ENCODE measurements around the gene HBEGF.
A peak's percentile ranks its signal among the peaks of the same experiment; 100 is the strongest.

The HBEGF gene

DNA sequence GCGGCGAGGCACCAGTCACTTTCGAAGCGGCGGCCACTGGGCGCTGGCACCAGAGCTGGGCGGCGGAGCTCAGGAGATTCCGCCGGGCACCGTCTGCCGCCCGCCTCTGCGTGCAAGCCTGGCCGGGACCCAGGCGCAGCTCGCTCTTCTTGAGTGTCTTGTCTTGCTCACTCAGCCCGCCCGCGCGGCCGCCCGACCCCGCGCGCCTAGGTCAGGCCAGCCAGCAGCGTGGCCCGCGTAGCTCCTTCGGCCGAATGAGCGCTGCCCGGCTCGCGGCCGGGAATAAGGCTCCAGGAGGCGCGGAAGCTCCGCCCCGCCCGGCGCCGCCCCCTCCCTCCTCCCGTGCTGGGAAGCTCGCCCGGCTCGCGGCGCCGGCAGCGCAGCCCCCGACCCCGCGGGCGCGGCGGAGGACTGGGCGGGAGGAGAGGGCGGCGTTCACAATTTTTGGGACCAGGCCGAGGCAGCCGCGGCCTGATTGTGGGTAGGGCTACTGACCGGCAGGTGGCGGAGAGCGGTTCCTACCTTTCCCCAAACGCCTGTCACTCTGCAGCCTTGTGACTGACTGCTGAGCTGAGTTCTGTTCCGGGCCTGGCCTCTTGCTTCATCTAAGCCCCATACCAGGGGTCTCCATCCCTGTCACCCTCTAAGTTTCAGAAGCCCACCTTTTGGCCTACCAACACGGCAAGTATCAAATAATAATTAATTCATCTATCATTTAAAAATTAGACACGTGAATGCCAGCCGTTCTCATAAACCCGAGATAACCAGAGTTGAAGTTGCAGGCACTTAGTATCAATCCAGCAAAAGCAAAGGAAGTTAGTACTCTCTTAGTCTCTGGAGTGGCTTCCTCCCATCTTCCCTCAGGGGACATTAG is at the start of gene HBEGF:
HBEGF (minus strand) TSS at position 256 of the 874 bp plus-strand sequence. CDS start 275 bp downstream, outside the sequence.
- peaks cover 6% of the 10 kb centered on the region for H3K4me1 ChIP-seq (ENCODE audit: insufficient read depth, low read length)

GRCh38 chr5:140393738-140394137 is 47.3 kb upstream of the HBEGF start:
- no peaks in the 10 kb centered on the region for H3K9me3 ChIP-seq (ENCODE audit: low read length)
- H3K27me3 ChIP-seq (ENCODE audit: insufficient read depth, low read length): no peaks in the 10 kb centered on the region
- peaks cover 6% of the 10 kb centered on the region for H3K36me3 ChIP-seq (ENCODE audit: insufficient read depth, low read length)
- no peaks in the 10 kb centered on the region for H3K4me1 ChIP-seq (ENCODE audit: insufficient read depth, low read length)
- no peak overlapping the region for H2AFZ ChIP-seq (ENCODE audit: low read depth, low read length)
- H3K4me3 ChIP-seq (ENCODE audit: low read length): no peak overlapping the region

More for the DNA sequence above, at the start of gene HBEGF:
- Histone ChIP-seq H3K36me3 (ENCODE audit: insufficient read depth, low read length) (no peaks in the 10 kb centered on the region), H3K27me3 (ENCODE audit: insufficient read depth, low read length) (peaks cover 16% of the 10 kb centered on the region), H2AFZ (ENCODE audit: low read depth, low read length) (peak within 1 kb of the TSS; percentile 77), H3K4me3 (ENCODE audit: low read length) (peak within 1 kb of the TSS; percentile 63), H3K9me3 (ENCODE audit: low read length) (no peaks in the 10 kb centered on the region)

- H3K36me3 ChIP-seq (ENCODE audit: insufficient read depth, low read length): peaks cover 6% of the 10 kb centered on the region
- H3K27me3 ChIP-seq (ENCODE audit: insufficient read depth, low read length): no peaks in the 10 kb centered on the region
- no peak overlapping the region for H2AFZ ChIP-seq (ENCODE audit: low read depth, low read length)
- H3K4me1 ChIP-seq (ENCODE audit: insufficient read depth, low read length): no peaks in the 10 kb centered on the region
- no peaks in the 10 kb centered on the region for H3K9me3 ChIP-seq (ENCODE audit: low read length)
- H3K4me3 ChIP-seq (ENCODE audit: low read length): no peak overlapping the region
Measured at GRCh38 chr5:140391732-140392131, 45.3 kb upstream of the HBEGF start.

DNA sequence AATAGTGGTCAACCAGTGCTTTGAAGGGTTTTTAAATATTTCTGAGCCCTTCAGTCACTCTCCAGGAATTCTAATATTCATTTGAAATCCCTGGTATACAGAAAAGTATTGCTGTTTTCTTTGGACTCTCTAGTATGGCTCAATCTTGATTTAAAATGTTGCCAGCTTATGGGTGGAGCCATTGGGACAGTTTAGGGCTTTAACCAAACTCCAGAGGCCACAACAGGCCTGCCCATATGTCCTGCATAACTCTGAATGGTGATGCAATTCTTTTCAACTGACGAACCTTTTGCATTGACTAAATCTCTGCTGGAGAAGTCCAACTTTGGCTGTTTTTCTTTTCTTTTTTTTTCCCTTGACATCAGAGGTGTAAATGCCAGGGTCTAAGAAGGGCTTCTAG is 44.9 kb upstream of the HBEGF start:
- H3K4me3 ChIP-seq (ENCODE audit: low read length): no peak overlapping the region
- peaks cover 6% of the 10 kb centered on the region for H3K36me3 ChIP-seq (ENCODE audit: insufficient read depth, low read length)
- no peaks in the 10 kb centered on the region for H3K27me3 ChIP-seq (ENCODE audit: insufficient read depth, low read length)
- H2AFZ ChIP-seq (ENCODE audit: low read depth, low read length): no peak overlapping the region
- no peaks in the 10 kb centered on the region for H3K9me3 ChIP-seq (ENCODE audit: low read length)
- no peaks in the 10 kb centered on the region for H3K4me1 ChIP-seq (ENCODE audit: insufficient read depth, low read length)

DNA sequence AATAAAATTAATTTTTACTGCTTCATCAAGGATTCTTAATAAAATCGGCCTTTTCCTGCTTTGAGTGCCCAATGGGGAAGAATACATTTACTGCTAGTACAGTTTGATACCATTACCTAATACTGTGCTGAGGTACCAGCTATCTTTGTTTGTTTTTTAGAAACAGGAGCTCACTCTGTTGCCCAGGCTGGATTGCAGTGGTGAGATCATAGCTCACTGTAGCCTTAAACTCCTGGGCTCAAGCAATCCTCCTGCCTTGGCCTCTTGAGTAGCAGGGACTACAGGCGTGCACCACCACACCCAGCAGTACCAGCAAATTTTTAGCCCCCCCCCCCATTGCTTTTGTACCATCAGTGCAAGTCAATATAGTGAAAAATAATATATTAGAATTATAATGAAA is 41.6 kb upstream of the HBEGF start:
- H3K4me1 ChIP-seq (ENCODE audit: insufficient read depth, low read length): no peaks in the 10 kb centered on the region
- H3K9me3 ChIP-seq (ENCODE audit: low read length): no peaks in the 10 kb centered on the region
- no peak overlapping the region for H3K4me3 ChIP-seq (ENCODE audit: low read length)
- H2AFZ ChIP-seq (ENCODE audit: low read depth, low read length): no peak overlapping the region
- peaks cover 6% of the 10 kb centered on the region for H3K36me3 ChIP-seq (ENCODE audit: insufficient read depth, low read length)
- no peaks in the 10 kb centered on the region for H3K27me3 ChIP-seq (ENCODE audit: insufficient read depth, low read length)

DNA sequence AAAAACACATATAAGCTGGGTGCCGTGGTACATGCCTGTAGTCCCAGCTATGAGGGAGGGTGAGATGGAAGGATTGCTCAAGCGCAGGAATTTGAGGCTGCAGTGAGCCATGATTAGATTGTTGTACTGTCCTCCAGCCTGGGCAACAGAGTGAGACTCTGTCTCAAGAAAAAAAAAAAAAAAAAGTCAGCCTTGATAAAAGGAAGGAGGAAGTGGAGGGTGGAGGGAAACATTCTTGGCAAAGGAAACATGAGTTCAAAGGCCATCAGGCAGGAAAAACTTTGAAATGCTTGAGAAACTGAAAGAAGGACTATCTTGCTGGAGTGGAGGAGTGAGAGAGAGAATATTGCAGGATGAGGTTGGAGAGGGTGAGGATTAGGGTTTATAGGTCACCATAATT is 36.9 kb upstream of the HBEGF start:
- Histone ChIP-seq H2AFZ (ENCODE audit: low read depth, low read length) (no peak overlapping the region), H3K36me3 (ENCODE audit: insufficient read depth, low read length) (no peaks in the 10 kb centered on the region), H3K27me3 (ENCODE audit: insufficient read depth, low read length) (no peaks in the 10 kb centered on the region), H3K4me3 (ENCODE audit: low read length) (no peak overlapping the region), H3K9me3 (ENCODE audit: low read length) (no peaks in the 10 kb centered on the region), H3K4me1 (ENCODE audit: insufficient read depth, low read length) (no peaks in the 10 kb centered on the region)

DNA sequence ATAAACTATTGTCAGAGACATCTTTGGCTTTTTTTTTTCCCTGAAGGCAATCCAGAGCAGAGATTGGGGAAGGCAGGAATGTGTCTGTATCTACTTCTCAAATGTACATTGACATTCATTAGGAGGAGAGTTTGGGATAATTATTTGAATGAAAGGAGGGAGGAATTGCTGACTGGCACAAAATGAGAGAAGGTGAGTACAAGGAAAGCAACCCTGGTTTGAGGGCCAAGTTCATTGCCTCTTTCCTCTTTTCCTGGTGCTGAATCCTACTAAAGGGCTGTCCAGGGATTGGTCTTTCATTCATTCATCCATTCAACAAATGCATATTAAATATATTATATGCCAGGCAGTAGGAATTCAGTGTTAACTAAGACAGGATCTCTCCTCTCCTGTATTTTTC is 36.5 kb upstream of the HBEGF start:
- Histone ChIP-seq H2AFZ (ENCODE audit: low read depth, low read length) (no peak overlapping the region), H3K36me3 (ENCODE audit: insufficient read depth, low read length) (no peaks in the 10 kb centered on the region), H3K4me1 (ENCODE audit: insufficient read depth, low read length) (no peaks in the 10 kb centered on the region), H3K9me3 (ENCODE audit: low read length) (no peaks in the 10 kb centered on the region), H3K27me3 (ENCODE audit: insufficient read depth, low read length) (no peaks in the 10 kb centered on the region), H3K4me3 (ENCODE audit: low read length) (no peak overlapping the region)

GRCh38 chr5:140381972-140382371 is 35.6 kb upstream of the HBEGF start:
- H3K4me1 ChIP-seq (ENCODE audit: insufficient read depth, low read length): no peaks in the 10 kb centered on the region
- H3K9me3 ChIP-seq (ENCODE audit: low read length): no peaks in the 10 kb centered on the region
- no peak overlapping the region for H3K4me3 ChIP-seq (ENCODE audit: low read length)
- H2AFZ ChIP-seq (ENCODE audit: low read depth, low read length): no peak overlapping the region
- H3K27me3 ChIP-seq (ENCODE audit: insufficient read depth, low read length): no peaks in the 10 kb centered on the region
- H3K36me3 ChIP-seq (ENCODE audit: insufficient read depth, low read length): no peaks in the 10 kb centered on the region

GRCh38 chr5:140381351-140381750 is 34.9 kb upstream of the HBEGF start:
- H3K36me3 ChIP-seq (ENCODE audit: insufficient read depth, low read length): no peaks in the 10 kb centered on the region

GRCh38 chr5:140372971-140373487 is 26.6 kb upstream of the HBEGF start:
- no peaks in the 10 kb centered on the region for H3K27me3 ChIP-seq (ENCODE audit: insufficient read depth, low read length)
- H2AFZ ChIP-seq (ENCODE audit: low read depth, low read length): no peak overlapping the region
- H3K4me1 ChIP-seq (ENCODE audit: insufficient read depth, low read length): peaks cover 2% of the 10 kb centered on the region
- H3K36me3 ChIP-seq (ENCODE audit: insufficient read depth, low read length): no peaks in the 10 kb centered on the region
- no peaks in the 10 kb centered on the region for H3K9me3 ChIP-seq (ENCODE audit: low read length)
- H3K4me3 ChIP-seq (ENCODE audit: low read length): no peak overlapping the region

More at GRCh38 chr5:140381351-140381750, 34.9 kb upstream of the HBEGF start:
- no peaks in the 10 kb centered on the region for H3K27me3 ChIP-seq (ENCODE audit: insufficient read depth, low read length)
- H3K4me1 ChIP-seq (ENCODE audit: insufficient read depth, low read length): no peaks in the 10 kb centered on the region
- no peak overlapping the region for H2AFZ ChIP-seq (ENCODE audit: low read depth, low read length)
- no peak overlapping the region for H3K4me3 ChIP-seq (ENCODE audit: low read length)
- H3K9me3 ChIP-seq (ENCODE audit: low read length): no peaks in the 10 kb centered on the region

- Histone ChIP-seq H3K36me3 (ENCODE audit: insufficient read depth, low read length) (no peaks in the 10 kb centered on the region), H3K4me1 (ENCODE audit: insufficient read depth, low read length) (peaks cover 2% of the 10 kb centered on the region), H3K27me3 (ENCODE audit: insufficient read depth, low read length) (no peaks in the 10 kb centered on the region), H3K4me3 (ENCODE audit: low read length) (no peak overlapping the region), H3K9me3 (ENCODE audit: low read length) (no peaks in the 10 kb centered on the region), H2AFZ (ENCODE audit: low read depth, low read length) (no peak overlapping the region)
Measured at GRCh38 chr5:140371356-140372151, 25.2 kb upstream of the HBEGF start.

DNA sequence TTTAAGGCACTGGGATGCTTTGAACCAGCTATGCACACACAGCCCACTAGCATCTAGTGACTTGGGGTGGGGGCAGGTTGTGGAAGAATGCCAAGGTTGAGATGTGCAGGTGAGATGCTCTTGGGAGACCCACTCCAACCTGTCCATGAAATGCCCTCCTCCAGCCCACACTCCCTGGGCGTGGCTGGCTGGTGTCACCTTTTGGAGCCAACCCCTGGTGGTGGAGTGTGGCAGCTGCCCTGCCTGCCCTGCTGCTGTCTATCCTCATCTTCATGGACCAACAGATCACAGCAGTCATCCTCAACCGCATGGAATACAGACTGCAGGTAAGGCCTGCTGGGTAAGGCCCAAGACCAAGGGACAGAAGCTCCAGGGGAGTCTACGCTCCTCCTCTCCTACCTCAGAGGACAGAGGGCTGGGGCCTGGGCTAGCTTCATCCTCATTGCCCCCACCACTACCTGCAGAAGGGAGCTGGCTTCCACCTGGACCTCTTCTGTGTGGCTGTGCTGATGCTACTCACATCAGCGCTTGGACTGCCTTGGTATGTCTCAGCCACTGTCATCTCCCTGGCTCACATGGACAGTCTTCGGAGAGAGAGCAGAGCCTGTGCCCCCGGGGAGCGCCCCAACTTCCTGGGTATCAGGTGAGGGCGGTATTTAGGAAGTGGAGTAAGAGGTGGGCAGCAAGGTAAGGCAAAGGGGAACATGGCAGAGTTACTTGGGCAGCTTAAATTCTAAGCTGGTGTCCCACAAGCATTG is 21.0 kb upstream of the HBEGF start:
- H3K4me1 ChIP-seq (ENCODE audit: insufficient read depth, low read length): no peaks in the 10 kb centered on the region
- H3K27me3 ChIP-seq (ENCODE audit: insufficient read depth, low read length): no peaks in the 10 kb centered on the region
- no peak overlapping the region for H2AFZ ChIP-seq (ENCODE audit: low read depth, low read length)
- no peaks in the 10 kb centered on the region for H3K9me3 ChIP-seq (ENCODE audit: low read length)
- no peak overlapping the region for H3K4me3 ChIP-seq (ENCODE audit: low read length)
- no peaks in the 10 kb centered on the region for H3K36me3 ChIP-seq (ENCODE audit: insufficient read depth, low read length)

Measured in neuron (in vitro differentiated cells).